HG02870 (cell line): ENCODE results near the gene ABCG2.

Experiments used
- ATAC-seq: cut with Tn5 transposase; IDR thresholded peaks from one replicate; pipeline ENCODE4 v1.9.1; 2021; ENCODE audit warnings: mild to moderate bottlenecking, moderate library complexity; ENCODE audit not compliant: unreplicated experiment

ABCG2 gene

DNA sequence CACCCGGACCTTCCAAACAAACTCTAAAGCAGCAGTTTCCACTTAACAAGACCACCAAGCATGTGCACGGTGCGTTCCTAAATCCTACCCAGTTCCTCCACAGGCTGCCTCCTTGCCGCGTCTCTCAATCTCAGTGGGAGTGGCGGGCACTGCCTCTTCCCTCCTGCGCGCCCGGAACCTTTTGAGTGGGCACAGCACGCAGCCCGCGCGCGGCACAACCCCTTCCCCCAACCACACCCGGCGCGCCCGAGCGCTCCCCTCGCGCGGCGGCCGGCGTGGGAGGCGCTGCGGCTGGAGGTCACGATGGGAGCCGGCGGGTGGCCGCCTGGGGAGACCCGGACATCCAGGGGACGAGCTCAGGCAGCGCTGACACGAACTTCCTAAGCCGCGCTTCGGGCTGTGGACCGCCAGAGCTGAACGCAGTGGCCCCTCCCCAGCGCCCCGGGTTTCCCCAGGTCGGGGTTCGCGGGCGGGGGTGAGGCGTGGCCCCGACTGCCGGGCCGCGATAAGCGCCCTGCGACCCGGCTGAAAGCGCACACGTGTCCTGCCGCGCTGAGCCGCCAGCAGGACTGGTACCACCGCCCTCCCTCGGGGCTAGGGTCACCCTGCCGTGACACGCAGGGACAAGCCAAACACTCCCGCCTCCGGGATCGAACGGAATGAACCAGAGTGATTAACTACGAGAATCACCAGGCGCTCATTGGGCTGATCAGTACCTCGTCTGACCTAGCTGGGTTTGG, at the start of gene ABCG2:
ABCG2 (minus strand) TSS at position 151 of the 740 bp plus-strand sequence. CDS start 18,644 bp downstream, outside the sequence.
- peak; percentile 44 for ATAC-seq

DNA sequence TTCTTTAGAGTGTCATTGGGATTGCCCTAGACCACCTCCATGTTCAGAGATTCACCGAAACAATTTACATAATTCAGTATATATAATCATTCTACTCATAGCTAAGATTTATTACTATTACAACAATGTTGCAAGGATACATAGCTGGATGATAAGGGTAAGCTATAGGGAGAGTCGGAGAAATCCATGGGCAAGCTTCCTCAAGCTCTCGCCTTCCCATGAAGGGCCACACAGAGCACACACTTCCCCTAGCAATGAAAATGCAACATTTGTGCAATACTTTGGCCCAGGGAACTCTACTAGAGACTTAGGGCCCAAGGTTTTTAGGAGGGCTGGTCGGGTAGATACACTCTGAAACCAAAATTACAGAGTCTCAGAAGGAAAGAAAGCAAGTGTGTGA, 49.7 kb upstream of the ABCG2 start:
- no peak for ATAC-seq

DNA sequence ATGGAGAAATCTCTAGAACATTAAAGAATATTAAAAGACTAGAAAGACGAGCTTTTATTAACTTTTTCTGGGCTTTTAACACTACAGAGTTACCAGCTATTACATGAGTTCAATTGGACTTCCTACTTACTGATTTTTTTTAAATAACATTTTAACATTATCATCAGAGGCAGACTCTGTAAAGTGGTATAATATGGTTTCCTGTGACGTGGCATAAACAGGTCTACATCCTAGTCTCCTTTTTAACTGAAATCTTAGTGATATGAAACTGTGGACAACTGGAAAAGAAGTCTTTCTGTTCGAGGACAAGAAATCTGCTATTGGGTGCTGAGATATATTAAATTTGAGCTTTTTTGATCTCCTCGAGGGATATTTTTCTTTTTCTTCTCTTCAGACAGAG, 48.7 kb upstream of the ABCG2 start:
- ATAC-seq: no peak

DNA sequence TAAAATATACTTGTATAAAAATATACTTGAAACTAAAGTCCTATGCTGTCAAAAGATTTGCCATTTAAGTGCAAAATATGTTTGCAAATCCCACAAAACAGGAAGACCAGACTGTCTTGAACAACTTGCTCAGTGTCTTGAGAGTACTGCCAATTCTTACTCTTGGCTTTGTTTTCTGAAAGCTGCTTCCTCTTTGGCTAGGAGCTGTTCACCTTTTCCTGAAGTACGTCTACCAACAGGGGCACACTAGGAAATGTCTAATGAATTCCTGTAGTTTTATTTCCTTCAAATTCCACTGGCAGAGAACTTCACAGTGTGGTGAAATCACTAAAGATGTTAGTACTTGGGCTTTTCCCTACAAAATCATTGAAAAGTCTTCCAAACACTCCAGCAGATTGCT, 46.4 kb upstream of the ABCG2 start:
- ATAC-seq: no peak

DNA sequence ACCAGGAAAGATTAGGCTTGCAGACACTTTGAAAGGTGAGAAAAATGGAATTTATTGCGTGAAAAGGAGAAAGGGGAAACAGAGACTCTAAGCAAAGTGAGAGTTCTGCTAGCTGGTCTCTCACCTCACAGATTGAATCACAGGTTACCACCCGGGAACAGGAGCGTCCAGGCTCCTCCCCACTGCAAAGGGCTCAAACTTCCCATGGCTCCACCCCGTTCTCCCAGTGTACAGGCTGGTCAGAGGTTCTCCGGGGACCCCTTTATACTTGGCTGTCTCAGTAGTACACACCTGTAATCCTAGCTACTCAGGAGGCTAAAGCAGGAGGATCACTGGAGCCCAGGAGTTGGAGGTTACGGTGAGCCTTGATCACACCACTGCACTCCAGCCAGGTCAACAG, 44.0 kb upstream of the ABCG2 start:
- ATAC-seq: no peak

DNA sequence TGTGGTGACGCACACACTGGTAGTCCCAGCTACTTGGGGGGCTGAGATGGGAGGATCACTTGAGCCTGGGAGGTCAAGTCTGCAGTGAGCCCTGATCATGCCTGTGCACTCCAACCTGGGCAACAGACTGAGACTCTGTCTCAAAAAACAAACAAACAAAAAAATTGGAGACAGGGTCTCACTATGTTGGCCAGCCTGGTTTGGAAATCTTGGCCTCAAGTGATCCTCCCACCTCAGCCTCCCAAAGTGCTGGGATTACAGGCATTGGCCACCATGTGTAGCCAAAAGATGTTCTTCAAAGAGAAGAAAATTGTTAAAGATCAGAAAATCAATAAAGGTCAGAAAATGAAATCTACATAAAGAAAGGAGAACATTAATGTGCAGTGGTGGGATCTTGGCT, 41.7 kb upstream of the ABCG2 start:
- ATAC-seq: no peak

DNA sequence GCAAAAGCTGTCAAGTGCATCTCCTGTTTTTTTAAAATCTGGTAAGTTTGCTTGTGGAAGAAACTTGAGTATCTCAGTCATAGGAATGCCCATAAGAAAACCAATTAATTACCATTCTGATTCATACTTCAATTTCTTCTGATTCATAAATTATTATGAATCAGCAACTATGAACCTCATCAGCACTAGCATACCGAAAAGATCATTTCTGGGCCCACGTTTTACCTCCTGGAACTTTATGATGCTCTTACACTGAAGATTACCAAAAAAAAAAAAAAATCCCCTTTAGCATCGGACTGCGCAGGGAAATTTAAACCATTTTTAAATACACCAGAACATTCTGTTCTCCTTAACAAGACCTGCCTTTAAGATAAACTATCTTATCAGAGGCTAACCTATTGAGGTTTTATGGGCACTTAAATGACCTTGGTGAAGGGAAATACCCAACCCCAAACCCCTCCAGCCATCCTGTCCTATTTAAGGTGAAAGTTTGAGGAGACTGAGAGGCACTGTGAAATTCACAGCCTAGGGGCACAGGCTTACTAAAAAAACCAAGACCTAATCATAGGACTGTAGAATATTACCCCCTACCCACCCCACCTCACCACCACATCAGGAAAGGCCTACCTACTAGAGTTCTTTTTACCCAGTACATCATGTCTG, 38.2 kb upstream of the ABCG2 start:
- no peak for ATAC-seq

DNA sequence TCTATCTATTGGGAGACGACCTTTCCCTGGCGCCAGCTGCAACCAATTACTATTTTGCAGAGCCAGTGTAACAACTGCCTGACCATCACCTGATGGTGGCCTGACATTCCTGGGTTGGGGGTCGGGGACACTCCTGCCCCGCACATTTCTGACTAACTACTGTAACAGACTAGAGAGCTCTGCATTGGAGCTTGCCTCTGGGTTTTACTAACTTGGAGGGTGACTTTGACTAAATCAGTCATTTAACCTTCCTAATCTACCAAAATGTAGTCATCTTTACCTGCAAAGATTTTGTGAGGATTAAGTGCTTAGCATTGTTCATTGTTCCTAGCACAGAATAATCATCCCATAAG, 37.5 kb upstream of the ABCG2 start:
- no peak for ATAC-seq

DNA sequence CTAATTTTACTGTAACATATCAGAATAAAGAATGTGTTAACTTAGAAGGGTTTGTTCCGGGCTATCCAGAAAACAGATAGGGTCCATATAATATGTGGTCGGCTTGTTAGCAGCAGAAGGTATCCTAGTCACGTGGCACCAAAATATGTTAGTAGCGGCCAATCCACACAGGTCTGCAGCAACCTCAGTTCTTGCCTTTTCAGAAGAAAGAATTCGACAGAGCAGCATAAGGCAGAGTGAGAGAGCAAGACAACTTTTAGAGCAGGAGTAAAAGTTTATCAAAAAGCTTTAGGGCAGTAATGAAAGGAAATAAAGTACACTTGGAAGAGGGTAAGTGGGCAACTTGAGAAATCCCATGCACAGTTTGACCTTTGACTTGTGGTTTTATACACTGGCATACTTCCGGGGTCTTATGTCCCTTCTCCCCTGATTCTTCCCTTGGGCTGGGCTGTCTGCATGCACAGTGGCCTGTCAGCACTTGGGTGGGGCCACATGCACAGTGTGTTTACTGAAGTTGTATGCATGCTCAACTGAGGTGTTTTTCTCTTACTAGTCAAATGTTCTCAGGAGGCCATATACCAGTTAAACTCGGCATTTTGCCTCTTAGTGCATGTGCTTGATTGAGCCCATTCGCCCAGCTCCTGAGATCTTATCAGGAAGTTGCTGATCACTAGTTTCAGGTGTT, 37.0 kb upstream of the ABCG2 start:
- no peak for ATAC-seq

DNA sequence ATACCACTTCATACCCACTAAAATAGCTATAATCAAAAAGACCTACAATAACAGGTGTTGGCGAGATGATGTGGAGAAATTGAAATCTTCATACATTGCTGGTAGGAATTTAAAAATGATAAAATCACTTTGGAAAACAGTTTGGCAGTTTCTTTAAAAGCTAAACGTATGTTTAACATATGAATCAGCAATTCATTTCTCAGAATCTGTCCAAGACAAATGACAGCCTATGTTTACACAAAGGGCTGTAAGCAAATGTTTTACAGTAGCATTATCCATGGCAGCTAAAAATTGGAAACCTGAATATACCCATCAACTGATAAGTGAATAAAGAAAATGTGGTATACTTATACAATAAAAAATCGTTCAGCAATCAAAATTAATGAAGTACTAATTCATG, 33.0 kb upstream of the ABCG2 start:
- no peak for ATAC-seq

DNA sequence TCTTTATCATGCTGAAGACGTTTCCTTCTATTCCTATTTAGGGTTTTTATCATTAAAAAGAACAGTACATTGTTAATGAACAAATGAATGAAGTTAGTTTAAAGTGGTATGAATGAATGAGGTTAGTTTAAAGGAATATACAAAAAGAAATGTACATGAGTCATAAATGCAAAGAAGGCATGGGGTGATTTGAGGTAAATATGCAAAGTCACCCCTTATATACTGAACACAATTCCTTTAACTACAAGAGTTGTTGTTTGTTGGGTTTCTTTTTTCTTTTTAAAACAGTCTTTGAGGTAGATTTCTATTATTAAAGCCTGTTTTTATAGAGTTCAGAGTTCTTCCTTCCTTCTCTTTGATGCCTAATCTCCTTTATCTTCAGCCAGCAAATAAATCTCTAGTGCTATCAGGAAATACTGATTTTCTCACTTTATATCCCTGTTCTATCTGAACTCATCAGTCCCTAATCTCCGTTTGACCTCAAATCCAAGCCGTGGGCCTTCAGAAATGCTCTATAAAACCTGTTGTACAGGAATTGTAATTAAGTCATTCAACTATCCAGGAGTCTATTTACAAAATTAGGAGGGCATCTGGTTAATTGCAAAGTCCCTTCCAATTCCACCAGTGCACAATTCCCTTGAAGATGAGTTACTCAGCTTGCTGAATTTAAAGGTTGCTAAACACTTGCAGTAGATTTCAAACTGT, 31.6 kb upstream of the ABCG2 start:
- no peak for ATAC-seq

DNA sequence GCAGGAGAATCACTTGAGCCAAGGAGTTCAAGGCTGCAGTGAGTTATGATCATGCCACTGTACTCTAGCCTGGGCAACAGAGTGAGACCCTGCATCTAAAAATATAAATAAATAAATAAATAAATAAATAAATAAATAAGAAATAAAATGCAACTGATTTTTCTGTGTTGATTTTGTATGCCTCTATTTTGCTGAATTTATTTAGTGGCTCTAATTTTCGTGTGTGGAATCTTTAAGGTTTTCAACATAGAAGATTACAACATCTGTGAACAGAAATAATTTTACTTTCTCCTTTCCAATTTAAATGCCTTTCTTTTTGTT, 30.9 kb upstream of the ABCG2 start:
- ATAC-seq: no peak

DNA sequence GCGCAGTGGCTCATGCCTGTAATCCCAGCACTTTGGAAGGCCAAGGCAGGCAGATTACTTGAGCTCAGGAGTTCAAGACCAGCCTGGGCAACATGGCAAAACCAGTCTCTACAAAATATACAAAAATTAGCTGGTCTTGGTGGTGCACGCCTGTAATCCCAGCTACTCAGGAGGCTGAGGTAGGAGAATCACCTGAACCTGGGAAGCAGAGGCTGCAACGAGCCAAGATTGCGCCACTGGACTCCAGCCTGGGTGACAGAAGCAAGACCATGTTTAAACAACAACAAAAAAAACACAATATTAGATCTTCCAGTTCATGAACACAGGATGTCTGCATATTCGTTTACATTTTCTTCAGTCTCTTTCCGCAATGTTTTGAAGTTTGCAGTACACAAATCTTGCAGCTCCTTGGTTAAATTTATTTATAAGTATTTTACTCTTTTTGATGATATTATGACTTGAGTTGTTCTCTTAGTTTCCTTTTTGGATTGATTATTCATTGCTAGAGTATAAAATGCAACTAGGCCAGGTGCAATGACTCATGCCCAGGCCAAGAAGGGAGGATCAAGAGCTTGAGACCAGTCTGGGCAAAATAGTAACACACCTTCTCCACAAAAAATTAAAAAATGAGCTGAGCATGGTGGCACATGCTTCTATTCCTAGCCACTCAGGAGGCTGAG, 30.4 kb upstream of the ABCG2 start:
- ATAC-seq: no peak

DNA sequence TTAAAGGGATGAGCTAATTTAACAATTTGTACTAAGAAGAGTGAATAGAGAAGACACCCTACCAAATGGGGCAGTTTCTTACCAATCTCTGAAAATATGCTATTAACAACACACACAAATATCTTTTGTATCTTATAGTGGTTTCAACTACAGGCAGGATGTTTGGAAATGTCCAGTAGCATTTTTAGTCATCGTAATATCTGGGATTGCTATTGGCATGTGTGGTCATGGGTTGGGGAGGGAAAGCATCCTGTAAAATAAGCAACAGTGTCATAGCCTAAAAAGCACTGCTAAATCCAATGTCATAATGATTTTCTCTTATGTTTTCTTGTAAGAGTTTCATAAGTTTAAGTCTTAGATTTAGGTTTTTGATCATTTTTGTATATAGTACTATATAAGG, 29.3 kb upstream of the ABCG2 start:
- no peak for ATAC-seq

DNA sequence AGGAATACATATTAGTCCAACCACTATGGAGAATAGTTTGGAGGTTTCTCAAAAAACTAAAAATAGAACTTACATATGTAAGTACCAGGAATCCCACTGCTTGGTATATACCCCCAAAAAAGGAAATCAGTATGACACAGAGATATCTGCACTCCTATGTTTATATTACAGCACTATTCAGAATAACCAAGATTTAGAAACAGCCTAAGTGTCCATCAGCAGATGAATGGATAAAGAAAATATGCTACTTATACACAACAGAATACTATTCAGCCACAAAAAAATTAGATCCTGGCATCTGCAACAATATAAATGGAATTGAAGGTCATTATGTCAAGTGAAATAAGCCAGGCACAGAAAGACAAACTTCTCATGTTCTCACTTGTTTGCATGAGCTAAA, 27.5 kb upstream of the ABCG2 start:
- no peak for ATAC-seq

DNA sequence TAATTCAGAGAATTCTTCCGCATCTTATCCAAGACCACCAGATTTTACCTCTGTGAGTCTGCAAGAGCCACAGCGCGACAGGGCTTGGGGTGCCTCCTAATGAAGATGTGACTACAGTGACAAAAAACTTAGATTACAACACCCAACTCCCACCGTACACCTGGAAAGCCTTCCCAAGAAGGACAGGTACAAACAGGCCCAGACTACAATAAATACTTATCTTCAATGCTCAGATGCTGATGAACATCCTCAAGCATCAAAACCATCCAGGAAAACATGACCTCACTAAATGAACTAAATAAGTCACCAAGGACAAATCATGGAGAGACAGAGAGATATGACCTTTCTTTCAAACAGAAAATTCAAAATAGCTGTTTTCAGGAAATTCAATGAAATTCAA, 20.8 kb upstream of the ABCG2 start:
- no peak for ATAC-seq

DNA sequence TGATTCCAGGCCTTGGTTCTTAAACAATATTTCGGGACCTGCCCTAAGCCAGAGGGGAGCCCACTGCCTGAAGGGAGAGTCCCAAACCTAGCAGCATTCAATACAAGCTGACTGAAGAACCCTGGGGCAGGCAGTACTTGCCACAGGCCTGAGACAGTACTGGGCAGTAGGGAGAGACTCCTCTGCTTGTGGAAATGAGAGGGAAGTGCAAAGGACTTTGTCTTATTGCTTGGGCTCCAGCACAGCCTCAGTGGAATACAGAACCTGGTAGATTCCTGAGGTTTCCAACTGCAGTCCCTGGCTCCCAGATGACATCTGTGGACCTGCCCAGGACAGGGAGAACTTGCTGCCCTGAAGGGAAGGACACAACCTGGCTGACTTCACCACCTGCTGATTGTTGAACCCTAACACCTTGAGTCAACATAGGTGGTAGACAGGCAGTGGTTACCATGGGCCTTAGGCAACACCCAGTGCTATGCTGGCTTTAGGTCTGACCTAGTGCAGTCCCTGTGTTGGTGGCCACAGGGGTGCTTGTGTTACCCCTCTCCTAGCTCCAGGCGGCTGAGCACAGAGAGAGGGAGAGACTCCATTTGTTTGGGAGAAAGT, 20.3 kb upstream of the ABCG2 start:
- ATAC-seq: no peak

DNA sequence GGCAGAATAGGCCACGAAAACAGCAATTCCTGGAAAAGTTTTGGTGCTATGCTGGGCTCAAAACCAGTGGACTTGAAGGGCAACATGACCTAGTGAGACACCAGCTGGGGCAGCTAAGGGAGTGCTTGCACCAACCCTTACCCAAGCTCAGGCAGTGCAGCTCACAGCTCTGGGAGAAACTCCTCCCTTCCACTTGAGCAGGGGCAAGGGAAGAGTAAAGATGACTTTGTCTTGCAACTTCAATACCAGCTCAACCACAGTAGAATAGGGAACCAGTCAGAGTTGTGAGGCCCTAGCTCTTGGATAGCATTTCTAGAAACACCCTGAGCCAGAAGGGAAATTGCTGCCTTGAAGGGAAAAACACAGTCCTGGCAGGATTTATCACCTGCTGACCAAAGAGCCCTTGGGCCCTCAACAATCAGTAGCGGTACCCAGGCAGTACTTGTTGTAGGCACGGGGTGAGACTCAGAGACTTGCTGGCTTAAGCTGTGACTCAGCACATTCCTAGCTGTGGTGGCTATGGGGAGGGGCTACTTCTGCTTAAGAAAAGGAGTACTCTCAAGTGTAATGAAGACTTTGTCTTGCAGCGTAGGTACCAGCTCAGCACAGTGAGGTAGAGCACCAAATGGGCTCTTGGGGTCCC, 19.7 kb upstream of the ABCG2 start:
- ATAC-seq: peak; percentile 65

DNA sequence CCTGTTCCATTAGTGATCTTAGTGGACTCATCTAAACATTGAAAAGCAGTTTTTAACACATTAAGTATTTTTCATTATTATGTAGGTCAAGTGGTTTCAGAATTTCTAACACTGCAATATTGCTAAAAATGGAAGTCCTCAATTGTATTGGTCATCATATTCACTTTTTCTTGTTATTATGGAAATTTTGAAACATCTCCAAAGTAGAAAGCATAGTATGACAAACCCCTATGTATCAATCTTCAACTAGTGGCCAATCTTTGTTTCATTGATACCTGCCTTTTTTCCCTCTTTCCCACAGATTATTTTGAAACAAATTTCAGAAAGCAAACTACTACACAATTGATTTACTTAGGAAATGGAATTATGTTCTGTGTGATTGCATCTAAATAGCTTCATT, 14.5 kb upstream of the ABCG2 start:
- no peak for ATAC-seq

DNA sequence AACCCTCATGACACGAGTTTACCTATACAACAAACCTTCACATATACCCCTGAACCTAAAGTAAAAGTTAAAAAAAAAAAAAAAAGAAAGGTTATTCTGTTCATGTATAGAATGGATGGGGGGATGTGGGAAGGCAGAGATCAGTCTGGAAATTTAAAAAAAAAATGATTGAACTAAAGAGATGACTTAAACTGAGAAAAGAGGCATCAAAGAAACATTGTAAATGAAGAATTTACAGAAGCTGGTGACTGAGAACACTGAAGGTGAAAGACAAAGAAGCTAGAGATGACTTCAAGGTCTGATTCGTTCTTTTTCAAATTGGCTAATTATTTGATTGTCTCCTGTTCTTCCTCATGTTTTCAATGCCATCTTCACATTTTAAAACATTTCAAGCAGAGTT, 12.8 kb upstream of the ABCG2 start:
- no peak for ATAC-seq
